ENCODE results near the gene C17orf50.

- no peak for TF ChIP-seq EP300 (IDR thresholded peaks at IDR 0.05)
- TF ChIP-seq CTCF (IDR thresholded peaks at IDR 0.05) = no peak
Observed at GRCh38 chr17:35736236-35736635, 24.5 kb upstream of the C17orf50 start.
